ENCODE results near the gene SLC6A3. TPM values are rescaled to one million over a fixed set of nuclear protein-coding genes. Genes with fewer than 3 reads are reported as not detected.

Gene SLC6A3
- total RNA-seq, 1 donor = not detected

- Histone ChIP-seq H3K27me3 (ENCODE audit: insufficient read depth, low read length) (no peaks in the 10 kb centered on the region), H4K20me1 (ENCODE audit: insufficient read depth, low read length) (peaks cover 40% of the 10 kb centered on the region), H3K4me1 (ENCODE audit: insufficient read depth, low read length) (no peaks in the 10 kb centered on the region), H2AFZ (ENCODE audit: low read length) (no peak overlapping the region), H3K36me3 (ENCODE audit: insufficient read depth, low read length) (peaks cover 25% of the 10 kb centered on the region), H3K4me2 (ENCODE audit: insufficient read depth, low read length) (no peak overlapping the region), H3K27ac (ENCODE audit: low read depth, low read length) (peak overlapping the region; percentile 41), H3K9me3 (ENCODE audit: low read depth, low read length) (no peaks in the 10 kb centered on the region), H3K79me2 (ENCODE audit: insufficient read depth, low read length) (no peaks in the 10 kb centered on the region), H3K4me3 (ENCODE audit: insufficient read depth, low read length) (no peak overlapping the region)
- DNase-seq (ENCODE audit: insufficient read length, low spot score, missing footprints) = no peak
- no peak for TF ChIP-seq CTCF (IDR thresholded peaks at IDR 0.05; ENCODE audit: extremely low read depth, low read depth, low read length)
Observed at GRCh38 chr5:1480806-1481205, 35.6 kb upstream of the SLC6A3 start.

GRCh38 chr5:1480217-1480616, 35.0 kb upstream of the SLC6A3 start:
- Histone ChIP-seq H3K4me2 (ENCODE audit: insufficient read depth, low read length) (no peak overlapping the region), H3K4me3 (ENCODE audit: insufficient read depth, low read length) (no peak overlapping the region), H2AFZ (ENCODE audit: low read length) (no peak overlapping the region), H4K20me1 (ENCODE audit: insufficient read depth, low read length) (peaks cover 34% of the 10 kb centered on the region), H3K4me1 (ENCODE audit: insufficient read depth, low read length) (no peaks in the 10 kb centered on the region), H3K79me2 (ENCODE audit: insufficient read depth, low read length) (no peaks in the 10 kb centered on the region), H3K27ac (ENCODE audit: low read depth, low read length) (no peak overlapping the region), H3K27me3 (ENCODE audit: insufficient read depth, low read length) (no peaks in the 10 kb centered on the region), H3K9me3 (ENCODE audit: low read depth, low read length) (no peaks in the 10 kb centered on the region), H3K36me3 (ENCODE audit: insufficient read depth, low read length) (peaks cover 23% of the 10 kb centered on the region)
- TF ChIP-seq CTCF (IDR thresholded peaks at IDR 0.05; ENCODE audit: extremely low read depth, low read depth, low read length) = no peak
- DNase-seq (ENCODE audit: insufficient read length, low spot score, missing footprints) = peak; percentile 93

- DNase-seq (ENCODE audit: insufficient read length, low spot score, missing footprints) = peak; percentile 99
- Histone ChIP-seq H4K20me1 (ENCODE audit: insufficient read depth, low read length) (peaks cover 29% of the 10 kb centered on the region), H3K4me2 (ENCODE audit: insufficient read depth, low read length) (no peak overlapping the region), H3K79me2 (ENCODE audit: insufficient read depth, low read length) (no peaks in the 10 kb centered on the region), H3K9me3 (ENCODE audit: low read depth, low read length) (no peaks in the 10 kb centered on the region), H3K36me3 (ENCODE audit: insufficient read depth, low read length) (peaks cover 25% of the 10 kb centered on the region), H3K27ac (ENCODE audit: low read depth, low read length) (peak overlapping the region; percentile 60), H3K27me3 (ENCODE audit: insufficient read depth, low read length) (no peaks in the 10 kb centered on the region), H2AFZ (ENCODE audit: low read length) (no peak overlapping the region), H3K4me3 (ENCODE audit: insufficient read depth, low read length) (no peak overlapping the region), H3K4me1 (ENCODE audit: insufficient read depth, low read length) (no peaks in the 10 kb centered on the region)
- peak; percentile 80 for TF ChIP-seq CTCF (IDR thresholded peaks at IDR 0.05; ENCODE audit: extremely low read depth, low read depth, low read length)
Observed at GRCh38 chr5:1479581-1480188, 34.4 kb upstream of the SLC6A3 start.

GRCh38 chr5:1479066-1479465, 33.8 kb upstream of the SLC6A3 start:
- H3K4me3 ChIP-seq (ENCODE audit: insufficient read depth, low read length) = no peak overlapping the region
- no peaks in the 10 kb centered on the region for H3K27me3 ChIP-seq (ENCODE audit: insufficient read depth, low read length)
- DNase-seq (ENCODE audit: insufficient read length, low spot score, missing footprints) = no peak
- no peaks in the 10 kb centered on the region for H3K79me2 ChIP-seq (ENCODE audit: insufficient read depth, low read length)
- peak overlapping the region; percentile 60 for H3K27ac ChIP-seq (ENCODE audit: low read depth, low read length)
- no peaks in the 10 kb centered on the region for H3K9me3 ChIP-seq (ENCODE audit: low read depth, low read length)
- no peak for TF ChIP-seq CTCF (IDR thresholded peaks at IDR 0.05; ENCODE audit: extremely low read depth, low read depth, low read length)
- no peak overlapping the region for H2AFZ ChIP-seq (ENCODE audit: low read length)
- H3K36me3 ChIP-seq (ENCODE audit: insufficient read depth, low read length) = peaks cover 31% of the 10 kb centered on the region
- no peak overlapping the region for H3K4me2 ChIP-seq (ENCODE audit: insufficient read depth, low read length)
- H4K20me1 ChIP-seq (ENCODE audit: insufficient read depth, low read length) = peaks cover 25% of the 10 kb centered on the region
- no peaks in the 10 kb centered on the region for H3K4me1 ChIP-seq (ENCODE audit: insufficient read depth, low read length)
